Hair follicular keratinocyte (primary cell): ENCODE results near the gene PCDHB16. TPM values are rescaled to one million over a fixed set of nuclear protein-coding genes. Genes with fewer than 3 reads are reported as not detected.

Source experiments
- total RNA-seq: library from RNA; depleted of rRNA; stranded (reverse); fragments of >200 nt; gene quantifications from 2 replicates; pipeline ENCODE4 v1.2.3, GENCODE V29; 2015

Gene PCDHB16
- total RNA-seq = 0.16 TPM in 1 of 2 replicates, not detected in the other

DNA sequence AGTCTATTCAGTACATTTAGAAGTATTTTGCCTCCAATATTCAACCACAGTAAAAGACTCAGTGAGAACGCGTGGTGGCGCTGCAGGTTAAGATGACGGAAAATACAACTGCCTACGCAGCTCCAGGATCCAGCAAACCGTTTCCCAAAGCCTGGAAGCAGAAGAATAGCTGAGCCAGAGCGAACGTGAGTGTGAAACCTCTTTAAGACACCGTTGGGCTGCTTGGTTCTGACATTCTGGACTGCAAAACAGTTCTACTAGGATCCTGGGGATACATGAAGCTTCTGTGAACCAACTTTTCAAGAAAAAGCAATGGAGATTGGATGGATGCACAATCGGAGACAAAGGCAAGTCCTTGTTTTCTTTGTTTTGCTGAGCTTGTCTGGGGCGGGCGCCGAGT, at the start of gene PCDHB16:
Gene PCDHB16 (plus strand): TSS at position 140 of the 400 bp plus-strand sequence. CDS start 173 bp downstream, at position 313.

DNA sequence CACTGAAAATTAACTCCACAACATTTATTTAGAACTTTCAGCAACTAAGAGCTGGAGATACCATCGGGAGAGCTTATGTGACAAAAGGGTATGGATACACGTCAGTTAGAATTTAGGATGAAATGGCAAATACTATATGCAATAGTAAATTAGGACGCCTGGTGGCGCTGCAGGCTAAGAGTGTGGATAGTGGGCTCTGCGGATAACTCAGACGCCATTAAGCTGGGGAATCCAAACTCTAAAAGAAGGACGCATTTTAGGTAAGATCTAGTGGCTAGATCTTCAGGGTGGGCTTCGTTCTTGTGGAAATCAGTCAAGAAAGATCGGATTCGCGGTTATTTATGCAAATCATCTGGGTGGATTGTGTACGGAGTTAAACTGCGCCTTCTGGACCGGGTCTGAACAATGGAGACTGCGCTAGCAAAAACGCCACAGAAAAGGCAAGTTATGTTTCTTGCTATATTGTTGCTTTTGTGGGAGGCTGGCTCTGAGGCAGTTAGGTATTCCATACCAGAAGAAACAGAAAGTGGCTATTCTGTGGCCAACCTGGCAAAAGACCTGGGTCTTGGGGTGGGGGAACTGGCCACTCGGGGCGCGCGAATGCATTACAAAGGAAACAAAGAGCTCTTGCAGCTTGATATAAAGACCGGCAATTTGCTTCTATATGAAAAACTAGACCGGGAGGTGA, 47.0 kb upstream of the PCDHB16 start, which contains the start of gene PCDHB5:
Gene PCDHB5 (plus strand): TSS at position 177 of the 688 bp plus-strand sequence. CDS start 229 bp downstream, at position 406.

DNA sequence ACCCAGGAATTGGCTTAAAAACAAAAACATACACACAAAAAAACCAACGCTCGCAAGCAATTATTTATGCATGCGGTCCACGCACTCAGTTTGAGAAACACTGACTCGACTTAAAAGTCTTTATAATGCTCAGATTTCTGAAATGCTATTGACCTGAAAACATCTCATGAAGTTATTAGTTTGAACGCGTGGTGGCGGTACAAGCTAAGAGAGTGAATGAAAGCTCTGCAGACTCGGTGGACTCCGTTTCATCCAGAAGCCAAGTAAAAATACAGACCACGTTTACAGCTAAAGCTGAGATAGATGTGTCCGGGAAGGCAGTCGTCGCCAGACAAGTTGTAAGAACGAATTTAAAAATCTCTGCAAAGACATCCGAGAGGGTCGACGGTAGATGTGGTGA, 32.4 kb upstream of the PCDHB16 start, which contains the start of gene PCDHB6:
Gene PCDHB6 (plus strand): TSS at position 246 of the 400 bp plus-strand sequence. CDS start 201 bp downstream, outside the sequence.

DNA sequence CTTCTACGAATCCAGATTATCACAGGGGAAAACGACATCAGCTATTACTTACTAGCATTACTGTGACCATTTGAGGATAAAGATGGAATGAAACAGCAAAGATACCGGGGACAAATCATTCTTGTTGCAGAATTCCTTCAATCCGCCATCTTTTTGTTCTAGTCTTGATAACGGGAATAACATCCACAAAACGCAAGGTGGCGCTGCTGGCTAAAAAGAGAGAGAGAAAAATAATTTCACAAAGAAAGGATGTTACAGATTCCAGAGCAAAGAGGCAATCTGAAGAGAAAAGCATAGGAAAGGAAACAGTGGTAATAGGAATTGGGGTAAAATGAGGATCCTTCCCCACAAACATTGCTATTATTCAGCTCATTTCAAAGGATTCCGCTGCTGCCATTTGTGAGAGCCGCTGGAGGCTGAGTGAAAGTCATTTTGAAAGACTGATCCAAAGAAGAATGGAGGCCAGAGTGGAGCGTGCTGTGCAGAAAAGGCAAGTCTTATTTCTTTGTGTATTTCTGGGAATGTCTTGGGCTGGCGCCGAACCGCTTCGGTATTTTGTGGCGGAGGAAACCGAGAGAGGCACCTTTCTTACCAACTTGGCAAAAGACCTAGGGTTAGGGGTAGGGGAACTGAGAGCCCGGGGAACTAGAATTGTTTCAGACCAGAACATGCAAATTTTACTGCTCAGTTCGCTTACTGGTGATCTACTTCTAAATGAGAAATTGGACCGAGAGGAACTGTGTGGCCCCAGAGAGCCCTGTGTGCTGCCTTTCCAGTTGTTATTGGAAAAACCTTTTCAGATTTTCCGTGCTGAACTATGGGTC, 9.6 kb upstream of the PCDHB16 start, which contains the start of gene PCDHB7:
Gene PCDHB7 (plus strand): TSS at position 264 of the 824 bp plus-strand sequence. CDS start 192 bp downstream, at position 456.

DNA sequence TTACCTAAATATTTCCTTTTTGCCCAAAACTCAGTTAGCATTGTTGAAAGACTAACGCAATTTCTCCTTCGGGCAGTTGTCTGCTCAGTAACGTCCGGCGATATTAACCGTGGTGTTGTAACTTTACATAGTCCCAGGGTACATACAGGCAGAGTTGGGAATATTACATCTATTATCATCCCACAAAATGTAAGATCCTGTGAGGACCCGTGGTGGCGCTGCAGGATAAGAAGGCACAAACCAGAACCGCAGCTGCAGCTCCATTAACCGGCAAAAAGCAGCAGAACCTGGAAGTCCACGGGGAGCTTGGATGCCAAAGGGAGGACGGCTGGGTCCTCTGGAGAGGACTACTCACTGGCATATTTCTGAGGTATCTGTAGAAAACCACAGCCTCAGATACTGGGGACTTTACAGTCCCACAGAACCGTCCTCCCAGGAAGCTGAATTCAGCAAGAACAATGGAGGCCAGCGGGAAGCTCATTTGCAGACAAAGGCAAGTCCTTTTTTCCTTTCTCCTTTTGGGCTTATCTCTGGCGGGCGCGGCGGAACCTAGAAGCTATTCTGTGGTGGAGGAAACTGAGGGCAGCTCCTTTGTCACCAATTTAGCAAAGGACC, 4.5 kb upstream of the PCDHB16 start, which contains the start of gene PCDHB8:
Gene PCDHB8 (plus strand): TSS at position 214 of the 615 bp plus-strand sequence. CDS start 245 bp downstream, at position 459.

DNA sequence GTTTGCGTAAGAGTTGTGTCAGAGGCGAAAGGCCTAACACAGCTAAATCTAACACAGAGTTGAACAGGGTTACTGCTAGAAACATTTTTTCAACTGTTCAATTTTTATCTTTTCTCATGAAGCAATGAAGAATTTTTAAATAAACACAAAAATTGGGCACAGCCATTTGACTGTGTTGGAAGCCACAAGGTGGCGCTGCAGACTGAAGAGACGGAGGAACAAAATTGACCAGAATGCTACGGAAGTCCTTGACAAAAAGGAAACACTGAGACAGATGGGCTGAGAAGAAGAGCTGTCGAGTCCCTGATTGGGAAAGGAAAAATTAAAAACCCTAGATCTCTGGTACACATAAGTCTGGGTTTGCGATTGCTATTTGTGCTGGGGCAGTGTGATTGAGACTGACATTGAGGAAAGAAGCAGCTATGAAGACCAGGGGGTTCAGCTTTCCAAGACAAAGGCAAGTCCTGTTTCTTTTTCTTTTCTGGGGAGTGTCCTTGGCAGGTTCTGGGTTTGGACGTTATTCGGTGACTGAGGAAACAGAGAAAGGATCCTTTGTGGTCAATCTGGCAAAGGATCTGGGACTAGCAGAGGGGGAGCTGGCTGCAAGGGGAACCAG, 4.8 kb downstream of the PCDHB16 start, which contains the start of gene PCDHB9:
Gene PCDHB9 (plus strand): TSS at position 265 of the 616 bp plus-strand sequence. CDS start 158 bp downstream, at position 423.

DNA sequence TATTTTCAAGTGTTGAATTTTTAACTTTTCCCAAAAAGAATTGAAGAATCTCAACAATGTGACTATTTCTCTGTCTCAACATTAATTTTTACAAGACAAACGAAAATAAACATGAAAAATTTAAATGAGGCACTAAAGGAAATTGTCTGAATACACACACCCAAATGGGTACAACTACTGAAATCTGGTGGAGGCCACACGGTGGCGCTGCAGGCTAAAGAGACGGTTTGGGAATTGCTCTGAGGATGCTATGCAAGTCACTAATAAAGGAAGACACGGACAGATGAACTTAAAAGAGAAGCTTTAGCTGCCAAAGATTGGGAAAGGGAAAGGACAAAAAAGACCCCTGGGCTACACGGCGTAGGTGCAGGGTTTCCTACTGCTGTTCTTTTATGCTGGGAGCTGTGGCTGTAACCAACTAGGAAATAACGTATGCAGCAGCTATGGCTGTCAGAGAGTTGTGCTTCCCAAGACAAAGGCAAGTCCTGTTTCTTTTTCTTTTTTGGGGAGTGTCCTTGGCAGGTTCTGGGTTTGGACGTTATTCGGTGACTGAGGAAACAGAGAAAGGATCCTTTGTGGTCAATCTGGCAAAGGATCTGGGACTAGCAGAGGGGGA, 10.0 kb downstream of the PCDHB16 start, which contains the start of gene PCDHB10:
Gene PCDHB10 (plus strand): TSS at position 244 of the 616 bp plus-strand sequence. CDS start 200 bp downstream, at position 444.

DNA sequence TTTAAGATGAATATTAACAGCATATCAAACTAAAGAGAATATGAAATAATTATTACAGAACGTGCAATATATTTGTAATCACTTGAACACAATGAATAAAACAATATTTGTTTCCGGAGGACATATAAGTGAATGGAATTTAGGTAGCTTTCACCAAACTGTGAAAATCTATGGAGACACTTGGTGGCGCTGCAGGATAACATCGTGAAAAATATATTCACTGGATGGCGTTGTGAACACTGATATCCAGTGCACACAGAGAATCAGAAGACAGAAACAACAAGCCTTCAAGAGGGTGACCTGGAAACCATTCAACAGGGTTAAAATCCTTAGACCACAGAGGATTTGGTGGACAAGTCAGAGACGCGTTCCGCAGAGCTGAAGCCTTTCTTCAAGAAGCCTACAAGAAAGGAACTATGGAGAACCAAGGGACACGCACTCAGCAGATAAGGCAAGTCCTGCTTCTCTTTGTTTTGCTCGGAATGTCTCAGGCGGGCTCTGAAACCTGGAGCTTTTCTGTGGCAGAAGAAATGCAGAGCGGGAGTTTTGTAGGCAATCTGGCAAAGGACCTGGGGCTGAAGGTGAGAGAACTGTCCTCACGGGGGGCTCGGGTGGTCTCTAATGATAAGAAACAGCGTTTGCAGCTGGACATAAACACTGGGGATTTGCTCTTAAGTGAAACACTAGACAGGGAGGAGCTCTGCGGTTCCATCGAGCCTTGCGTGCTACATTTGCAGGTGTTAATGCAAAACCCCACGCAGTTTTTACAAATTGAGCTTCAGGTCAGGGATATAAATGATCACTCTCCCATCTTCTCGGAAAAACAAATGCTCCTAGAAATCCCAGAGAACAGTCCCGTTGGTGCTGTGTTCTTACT, 17.4 kb downstream of the PCDHB16 start, which contains the start of gene PCDHB11:
Gene PCDHB11 (plus strand): TSS at position 269 of the 877 bp plus-strand sequence. CDS start 148 bp downstream, at position 417.

DNA sequence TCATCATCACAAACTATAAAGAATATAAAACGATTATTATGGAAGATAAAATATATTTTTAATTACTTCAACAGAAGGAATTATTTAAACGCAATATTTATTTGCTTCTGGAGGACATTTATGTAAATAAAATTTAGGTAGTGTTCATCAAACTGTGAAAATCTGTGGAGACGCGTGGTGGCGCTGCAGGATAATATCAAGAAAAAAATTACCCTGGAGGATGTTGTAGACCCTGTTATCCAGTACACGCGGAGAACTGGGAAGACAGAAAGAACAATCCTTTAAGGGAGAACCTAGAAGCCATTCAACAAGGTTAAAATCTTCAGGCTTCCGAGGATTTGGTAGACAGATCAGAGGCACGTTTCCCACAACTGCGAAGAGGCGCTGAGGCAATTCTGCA, 26.3 kb downstream of the PCDHB16 start, which contains the start of gene PCDHB12:
Gene PCDHB12 (plus strand): TSS at position 242 of the 400 bp plus-strand sequence. CDS start 189 bp downstream, outside the sequence.

DNA sequence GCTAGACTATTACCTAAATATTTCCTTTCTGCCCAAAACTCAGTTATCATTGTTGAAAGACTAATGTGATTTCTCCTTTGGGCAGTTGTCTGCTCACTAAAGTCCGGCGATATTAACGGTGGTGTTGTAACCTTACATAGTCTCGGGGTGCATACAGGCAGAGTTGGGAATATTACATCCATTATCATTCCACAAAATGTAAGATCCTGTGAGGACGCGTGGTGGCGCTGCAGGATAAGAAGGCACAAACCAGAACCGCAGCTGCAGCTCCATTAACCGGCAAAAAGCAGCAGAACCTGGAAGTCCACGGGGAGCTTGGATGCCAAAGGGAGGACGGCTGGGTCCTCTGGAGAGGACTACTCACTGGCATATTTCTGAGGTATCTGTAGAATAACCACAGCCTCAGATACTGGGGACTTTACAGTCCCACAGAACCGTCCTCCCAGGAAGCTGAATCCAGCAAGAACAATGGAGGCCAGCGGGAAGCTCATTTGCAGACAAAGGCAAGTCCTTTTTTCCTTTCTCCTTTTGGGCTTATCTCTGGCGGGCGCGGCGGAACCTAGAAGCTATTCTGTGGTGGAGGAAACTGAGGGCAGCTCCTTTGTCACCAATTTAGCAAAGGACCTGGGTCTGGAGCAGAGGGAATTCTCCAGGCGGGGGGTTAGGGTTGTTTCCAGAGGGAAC, 31.6 kb downstream of the PCDHB16 start, which contains the start of gene PCDHB13:
Gene PCDHB13 (plus strand): TSS at position 264 of the 684 bp plus-strand sequence. CDS start 205 bp downstream, at position 469.

DNA sequence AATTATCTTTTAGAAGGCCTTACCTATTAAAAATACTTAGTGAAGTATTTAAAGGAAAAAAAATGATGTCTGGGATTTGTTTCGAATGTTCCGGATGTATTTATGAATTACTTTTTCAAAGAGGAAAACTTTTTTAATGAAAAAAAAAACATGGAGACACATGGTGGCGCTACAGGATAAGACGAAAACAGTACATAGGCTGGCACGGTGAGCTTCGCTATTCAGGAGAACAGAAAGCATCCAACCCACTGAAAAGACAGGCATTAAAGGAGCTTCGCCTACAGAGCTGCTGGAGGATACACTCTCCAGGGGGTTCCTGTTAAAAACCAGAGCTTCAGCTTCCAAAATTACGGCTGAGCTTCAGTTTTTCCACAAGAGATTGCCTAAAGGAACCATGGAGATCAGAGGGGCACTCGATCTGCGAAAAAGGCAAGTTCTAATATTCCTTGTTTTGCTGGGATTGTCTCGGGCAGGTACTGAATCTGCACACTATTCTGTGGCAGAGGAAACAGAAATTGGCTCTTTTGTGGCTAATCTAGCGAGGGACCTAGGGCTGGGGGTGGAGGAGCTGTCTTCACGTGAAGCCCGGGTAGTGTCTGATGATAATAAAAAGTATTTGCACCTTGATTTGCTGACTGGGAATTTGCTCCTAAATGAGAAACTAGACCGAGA, 41.1 kb downstream of the PCDHB16 start, which contains the start of gene PCDHB14:
Gene PCDHB14 (plus strand): TSS at position 232 of the 672 bp plus-strand sequence. CDS start 163 bp downstream, at position 395.

Other genes with a start within 250 kb of the PCDHB16 start
- gene PCDHAC2, start 215.9 kb upstream of the PCDHB16 start, total RNA-seq = 1.1 and 1.3 TPM in 2 replicates
- not detected in 2 replicates for gene PCDHB1, start 131.0 kb upstream of the PCDHB16 start, total RNA-seq
- 0.08 and 0.62 TPM in 2 replicates for gene PCDHB2, start 87.8 kb upstream of the PCDHB16 start, total RNA-seq
- gene PCDHB3, start 81.9 kb upstream of the PCDHB16 start, total RNA-seq = under 0.01 TPM in 1 of 2 replicates, not detected in the other
- gene PCDHB4, start 60.6 kb upstream of the PCDHB16 start, total RNA-seq = 0.34 TPM in 1 of 2 replicates, not detected in the other
- not detected in 2 replicates for gene PCDHB5, start 47.2 kb upstream of the PCDHB16 start, total RNA-seq
- not detected in 2 replicates for gene PCDHB6, start 32.3 kb upstream of the PCDHB16 start, total RNA-seq
- not detected in 2 replicates for gene PCDHB7, start 9.7 kb upstream of the PCDHB16 start, total RNA-seq
- gene PCDHB8, start 4.6 kb upstream of the PCDHB16 start, total RNA-seq = not detected in 2 replicates
- gene PCDHB9, start 4.8 kb downstream of the PCDHB16 start, total RNA-seq = 0.08 TPM in 1 of 2 replicates, not detected in the other
- under 0.01 and 0.04 TPM in 2 replicates for gene PCDHB10, start 10.0 kb downstream of the PCDHB16 start, total RNA-seq
- gene PCDHB11, start 17.2 kb downstream of the PCDHB16 start, total RNA-seq = not detected in 2 replicates
- not detected in 2 replicates for gene PCDHB12, start 26.3 kb downstream of the PCDHB16 start, total RNA-seq
- not detected in 2 replicates for gene PCDHB13, start 31.5 kb downstream of the PCDHB16 start, total RNA-seq
- 0.04 TPM in 1 of 2 replicates, not detected in the other for gene PCDHB14, start 41.0 kb downstream of the PCDHB16 start, total RNA-seq
- 0.04 and 0.08 TPM in 2 replicates for gene PCDHB15, start 63.0 kb downstream of the PCDHB16 start, total RNA-seq
- not detected in 2 replicates for gene SLC25A2, start 121.7 kb downstream of the PCDHB16 start, total RNA-seq
- gene TAF7, start 138.4 kb downstream of the PCDHB16 start, total RNA-seq = 28.9 and 35.5 TPM in 2 replicates
- gene PCDHGA1, start 148.1 kb downstream of the PCDHB16 start, total RNA-seq = not detected in 2 replicates
- 0.04 and 0.55 TPM in 2 replicates for gene PCDHGA2, start 156.4 kb downstream of the PCDHB16 start, total RNA-seq
- gene PCDHGA3, start 161.4 kb downstream of the PCDHB16 start, total RNA-seq = 0.04 and 0.08 TPM in 2 replicates
- 0.23 and 0.38 TPM in 2 replicates for gene PCDHGB1, start 167.7 kb downstream of the PCDHB16 start, total RNA-seq
- gene PCDHGA4, start 172.6 kb downstream of the PCDHB16 start, total RNA-seq = 0.08 and 0.15 TPM in 2 replicates
- gene PCDHGB2, start 177.6 kb downstream of the PCDHB16 start, total RNA-seq = 0.08 and 0.23 TPM in 2 replicates
- gene PCDHGA5, start 181.8 kb downstream of the PCDHB16 start, total RNA-seq = under 0.01 TPM in 1 of 2 replicates, not detected in the other
- gene PCDHGB3, start 187.9 kb downstream of the PCDHB16 start, total RNA-seq = 0.31 and 0.46 TPM in 2 replicates
- gene PCDHGA6, start 191.5 kb downstream of the PCDHB16 start, total RNA-seq = 0.15 and 0.16 TPM in 2 replicates
- gene PCDHGA7, start 200.4 kb downstream of the PCDHB16 start, total RNA-seq = 0.11 and 0.86 TPM in 2 replicates
- gene PCDHGB4, start 205.3 kb downstream of the PCDHB16 start, total RNA-seq = 1.5 and 3.7 TPM in 2 replicates
- gene PCDHGA8, start 210.2 kb downstream of the PCDHB16 start, total RNA-seq = 0.08 and 0.39 TPM in 2 replicates
- gene PCDHGB5, start 215.6 kb downstream of the PCDHB16 start, total RNA-seq = 3.3 and 5.9 TPM in 2 replicates
- gene PCDHGA9, start 220.4 kb downstream of the PCDHB16 start, total RNA-seq = 0.53 and 0.70 TPM in 2 replicates
- 0.61 and 0.70 TPM in 2 replicates for gene PCDHGB6, start 225.6 kb downstream of the PCDHB16 start, total RNA-seq
- 1.3 and 1.6 TPM in 2 replicates for gene PCDHGA10, start 230.6 kb downstream of the PCDHB16 start, total RNA-seq
- gene PCDHGB7, start 235.3 kb downstream of the PCDHB16 start, total RNA-seq = 1.3 and 2.3 TPM in 2 replicates
- gene PCDHGA11, start 238.7 kb downstream of the PCDHB16 start, total RNA-seq = 0.84 and 0.94 TPM in 2 replicates
- gene PCDHGA12, start 248.1 kb downstream of the PCDHB16 start, total RNA-seq = 1.6 and 4.0 TPM in 2 replicates